Measurements from ENCODE around the gene ABHD16B. TPM values are rescaled to one million over a fixed set of nuclear protein-coding genes. Genes with fewer than 3 reads are reported as not detected.
A peak's percentile ranks its signal among the peaks of the same experiment; 100 is the strongest.

Gene ABHD16B
- total and polyA plus RNA-seq, 2 of the 13 experiments (the other 11 are each of a cell fraction or from before 2014, with no cell fraction given), result not detected

DNA sequence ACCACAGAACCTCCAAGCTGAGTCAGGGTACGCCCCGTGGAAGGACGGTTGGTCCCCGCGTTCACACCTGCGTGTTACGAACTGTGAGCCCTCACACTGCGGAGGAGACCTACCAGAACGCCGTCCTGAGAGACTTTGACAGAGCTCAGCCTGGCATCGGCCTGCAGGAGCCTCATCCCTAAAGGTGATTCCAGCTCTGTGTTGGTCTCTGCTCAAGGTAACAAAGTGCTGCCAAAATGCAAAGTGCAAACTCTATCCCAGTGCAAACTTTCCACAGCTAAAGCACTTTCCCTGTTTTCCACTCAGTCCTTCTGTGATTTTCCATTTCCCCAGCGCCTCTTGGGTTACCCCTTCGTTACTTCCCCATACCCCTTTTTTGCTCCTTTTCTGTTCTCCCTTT lies 21.7 kb upstream of the ABHD16B start (continued):
- TF ChIP-seq PHF8 (CRISPR knock-in tag; IDR thresholded peaks at IDR 0.05), result 0 out of 2 replicates have a peak, but pooled peaks have one; percentile 16
- TF ChIP-seq, protein P1, sequence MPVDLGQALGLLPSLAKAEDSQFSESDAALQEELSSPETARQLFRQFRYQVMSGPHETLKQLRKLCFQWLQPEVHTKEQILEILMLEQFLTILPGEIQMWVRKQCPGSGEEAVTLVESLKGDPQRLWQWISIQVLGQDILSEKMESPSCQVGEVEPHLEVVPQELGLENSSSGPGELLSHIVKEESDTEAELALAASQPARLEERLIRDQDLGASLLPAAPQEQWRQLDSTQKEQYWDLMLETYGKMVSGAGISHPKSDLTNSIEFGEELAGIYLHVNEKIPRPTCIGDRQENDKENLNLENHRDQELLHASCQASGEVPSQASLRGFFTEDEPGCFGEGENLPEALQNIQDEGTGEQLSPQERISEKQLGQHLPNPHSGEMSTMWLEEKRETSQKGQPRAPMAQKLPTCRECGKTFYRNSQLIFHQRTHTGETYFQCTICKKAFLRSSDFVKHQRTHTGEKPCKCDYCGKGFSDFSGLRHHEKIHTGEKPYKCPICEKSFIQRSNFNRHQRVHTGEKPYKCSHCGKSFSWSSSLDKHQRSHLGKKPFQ (CRISPR knock-in tag; IDR thresholded peaks at IDR 0.05; ENCODE audit: insufficient replicate concordance), result peak; percentile 35
- peak; percentile 13; the same call in 1 of the 2 replicates for TF ChIP-seq SALL1 (CRISPR knock-in tag; IDR thresholded peaks at IDR 0.05)
- TF ChIP-seq, protein P2, sequence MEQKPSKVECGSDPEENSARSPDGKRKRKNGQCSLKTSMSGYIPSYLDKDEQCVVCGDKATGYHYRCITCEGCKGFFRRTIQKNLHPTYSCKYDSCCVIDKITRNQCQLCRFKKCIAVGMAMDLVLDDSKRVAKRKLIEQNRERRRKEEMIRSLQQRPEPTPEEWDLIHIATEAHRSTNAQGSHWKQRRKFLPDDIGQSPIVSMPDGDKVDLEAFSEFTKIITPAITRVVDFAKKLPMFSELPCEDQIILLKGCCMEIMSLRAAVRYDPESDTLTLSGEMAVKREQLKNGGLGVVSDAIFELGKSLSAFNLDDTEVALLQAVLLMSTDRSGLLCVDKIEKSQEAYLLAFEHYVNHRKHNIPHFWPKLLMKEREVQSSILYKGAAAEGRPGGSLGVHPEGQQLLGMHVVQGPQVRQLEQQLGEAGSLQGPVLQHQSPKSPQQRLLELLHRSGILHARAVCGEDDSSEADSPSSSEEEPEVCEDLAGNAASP (CRISPR knock-in tag; IDR thresholded peaks at IDR 0.05; ENCODE audit: borderline replicate concordance), result no peak
- no peak for TF ChIP-seq NBN (conservative IDR thresholded peaks at IDR 0.05)
- no peak for TF ChIP-seq ZNF484 (CRISPR knock-in tag; IDR thresholded peaks at IDR 0.05; ENCODE audit: borderline replicate concordance, low read depth)
- TF ChIP-seq TBL1XR1 (IDR thresholded peaks at IDR 0.05; ENCODE audit: borderline replicate concordance, low read length, partially characterized antibody), result no peak
- TF ChIP-seq ZNF263 (CRISPR knock-in tag; IDR thresholded peaks at IDR 0.05), result peak; percentile 54
- no peak for TF ChIP-seq ADNP (CRISPR knock-in tag; IDR thresholded peaks at IDR 0.05)
- TF ChIP-seq ZFY (CRISPR knock-in tag; IDR thresholded peaks at IDR 0.05), result 0 out of 2 replicates have a peak, but pooled peaks have one; percentile 5
- no peak for TF ChIP-seq ATRX (CRISPR knock-in tag; IDR thresholded peaks at IDR 0.05; ENCODE audit: borderline replicate concordance)
- TF ChIP-seq ZNF33A (CRISPR knock-in tag; IDR thresholded peaks at IDR 0.05; ENCODE audit: borderline replicate concordance), result no peak
- TF ChIP-seq TAF1 (CRISPR knock-in tag; IDR thresholded peaks at IDR 0.05), result 0 out of 2 replicates have a peak, but pooled peaks have one; percentile 19
- TF ChIP-seq, protein P3, sequence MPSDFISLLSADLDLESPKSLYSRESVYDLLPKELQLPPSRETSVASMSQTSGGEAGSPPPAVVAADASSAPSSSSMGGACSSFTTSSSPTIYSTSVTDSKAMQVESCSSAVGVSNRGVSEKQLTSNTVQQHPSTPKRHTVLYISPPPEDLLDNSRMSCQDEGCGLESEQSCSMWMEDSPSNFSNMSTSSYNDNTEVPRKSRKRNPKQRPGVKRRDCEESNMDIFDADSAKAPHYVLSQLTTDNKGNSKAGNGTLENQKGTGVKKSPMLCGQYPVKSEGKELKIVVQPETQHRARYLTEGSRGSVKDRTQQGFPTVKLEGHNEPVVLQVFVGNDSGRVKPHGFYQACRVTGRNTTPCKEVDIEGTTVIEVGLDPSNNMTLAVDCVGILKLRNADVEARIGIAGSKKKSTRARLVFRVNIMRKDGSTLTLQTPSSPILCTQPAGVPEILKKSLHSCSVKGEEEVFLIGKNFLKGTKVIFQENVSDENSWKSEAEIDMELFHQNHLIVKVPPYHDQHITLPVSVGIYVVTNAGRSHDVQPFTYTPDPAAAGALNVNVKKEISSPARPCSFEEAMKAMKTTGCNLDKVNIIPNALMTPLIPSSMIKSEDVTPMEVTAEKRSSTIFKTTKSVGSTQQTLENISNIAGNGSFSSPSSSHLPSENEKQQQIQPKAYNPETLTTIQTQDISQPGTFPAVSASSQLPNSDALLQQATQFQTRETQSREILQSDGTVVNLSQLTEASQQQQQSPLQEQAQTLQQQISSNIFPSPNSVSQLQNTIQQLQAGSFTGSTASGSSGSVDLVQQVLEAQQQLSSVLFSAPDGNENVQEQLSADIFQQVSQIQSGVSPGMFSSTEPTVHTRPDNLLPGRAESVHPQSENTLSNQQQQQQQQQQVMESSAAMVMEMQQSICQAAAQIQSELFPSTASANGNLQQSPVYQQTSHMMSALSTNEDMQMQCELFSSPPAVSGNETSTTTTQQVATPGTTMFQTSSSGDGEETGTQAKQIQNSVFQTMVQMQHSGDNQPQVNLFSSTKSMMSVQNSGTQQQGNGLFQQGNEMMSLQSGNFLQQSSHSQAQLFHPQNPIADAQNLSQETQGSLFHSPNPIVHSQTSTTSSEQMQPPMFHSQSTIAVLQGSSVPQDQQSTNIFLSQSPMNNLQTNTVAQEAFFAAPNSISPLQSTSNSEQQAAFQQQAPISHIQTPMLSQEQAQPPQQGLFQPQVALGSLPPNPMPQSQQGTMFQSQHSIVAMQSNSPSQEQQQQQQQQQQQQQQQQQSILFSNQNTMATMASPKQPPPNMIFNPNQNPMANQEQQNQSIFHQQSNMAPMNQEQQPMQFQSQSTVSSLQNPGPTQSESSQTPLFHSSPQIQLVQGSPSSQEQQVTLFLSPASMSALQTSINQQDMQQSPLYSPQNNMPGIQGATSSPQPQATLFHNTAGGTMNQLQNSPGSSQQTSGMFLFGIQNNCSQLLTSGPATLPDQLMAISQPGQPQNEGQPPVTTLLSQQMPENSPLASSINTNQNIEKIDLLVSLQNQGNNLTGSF (CRISPR knock-in tag; IDR thresholded peaks at IDR 0.05), result peak; percentile 60; the same call in 1 of the 2 replicates
- 0 out of 2 replicates have a peak, but pooled peaks have one; percentile 7 for TF ChIP-seq MEIS2 (CRISPR knock-in tag; IDR thresholded peaks at IDR 0.05)
- peak; percentile 34; the same call in 1 of the 2 replicates for TF ChIP-seq REPIN1 (CRISPR knock-in tag; IDR thresholded peaks at IDR 0.05; ENCODE audit: borderline replicate concordance, low read depth)
- TF ChIP-seq, protein P4, sequence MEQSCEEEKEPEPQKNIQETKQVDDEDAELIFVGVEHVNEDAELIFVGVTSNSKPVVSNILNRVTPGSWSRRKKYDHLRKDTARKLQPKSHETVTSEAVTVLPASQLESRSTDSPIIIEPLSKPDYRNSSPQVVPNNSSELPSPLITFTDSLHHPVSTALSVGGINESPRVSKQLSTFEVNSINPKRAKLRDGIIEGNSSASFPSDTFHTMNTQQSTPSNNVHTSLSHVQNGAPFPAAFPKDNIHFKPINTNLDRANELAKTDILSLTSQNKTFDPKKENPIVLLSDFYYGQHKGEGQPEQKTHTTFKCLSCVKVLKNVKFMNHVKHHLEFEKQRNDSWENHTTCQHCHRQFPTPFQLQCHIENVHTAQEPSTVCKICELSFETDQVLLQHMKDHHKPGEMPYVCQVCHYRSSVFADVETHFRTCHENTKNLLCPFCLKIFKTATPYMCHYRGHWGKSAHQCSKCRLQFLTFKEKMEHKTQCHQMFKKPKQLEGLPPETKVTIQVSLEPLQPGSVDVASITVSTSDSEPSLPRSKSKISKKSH (CRISPR knock-in tag; IDR thresholded peaks at IDR 0.05; ENCODE audit: borderline replicate concordance), result peak; percentile 47; the same call in 1 of the 2 replicates
- peak; percentile 76 for TF ChIP-seq HNF4A (CRISPR knock-in tag; IDR thresholded peaks at IDR 0.05)
- TF ChIP-seq ZNF589 (CRISPR knock-in tag; conservative IDR thresholded peaks at IDR 0.05), result no peak
- TF ChIP-seq ZNF230 (CRISPR knock-in tag; IDR thresholded peaks at IDR 0.05), result no peak
- TF ChIP-seq MED1 (CRISPR knock-in tag; IDR thresholded peaks at IDR 0.05), result peak; percentile 39

Data from HepG2 (cell line).